ENCODE results near the gene ANKRD40CL. TPM values are rescaled to one million over a fixed set of nuclear protein-coding genes. Genes with fewer than 3 reads are reported as not detected.

Gene ANKRD40CL
- polyA plus RNA-seq, 4 donors = 39.0 to 298 (median 149) TPM

DNA sequence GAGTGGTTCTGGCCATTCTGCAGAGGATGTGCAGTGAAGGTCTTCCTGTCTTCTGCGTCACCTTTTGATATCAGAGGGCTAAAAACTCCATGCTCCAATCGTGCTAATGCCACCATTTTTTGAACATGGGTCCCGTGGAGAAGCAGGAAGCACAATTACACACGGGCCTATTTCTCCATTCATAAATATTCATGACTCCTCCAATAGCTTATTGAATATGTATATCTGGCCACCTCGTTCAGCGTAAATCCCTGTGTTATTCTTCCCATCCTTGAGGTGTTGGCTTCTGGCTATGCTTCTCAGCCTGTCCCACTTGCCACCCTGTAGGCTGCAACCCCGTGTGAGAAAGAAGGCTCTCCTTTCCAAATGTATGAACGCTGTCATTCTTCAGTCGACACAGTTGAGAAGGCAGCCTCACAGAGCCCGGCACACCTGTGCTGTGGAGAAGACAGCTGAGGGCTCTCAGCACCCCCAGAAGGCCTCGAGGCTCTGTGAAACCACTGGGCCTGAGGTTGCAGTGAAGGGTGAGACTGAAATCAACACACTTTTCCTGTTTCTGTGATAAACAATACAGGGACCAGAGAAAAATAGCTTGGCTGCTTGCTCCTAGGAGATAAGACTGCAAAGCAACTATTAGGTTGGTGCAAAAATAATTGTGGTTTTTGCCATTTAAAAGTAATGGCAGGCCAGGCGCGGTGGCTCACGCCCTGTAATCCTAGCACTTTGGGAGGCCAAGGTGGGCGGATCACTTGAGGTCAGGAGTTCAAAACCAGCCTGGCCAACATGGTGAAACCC, 4.9 kb upstream of the ANKRD40CL start:
- H3K27me3 ChIP-seq (ENCODE audit: control insufficient read depth in 3 of 3, insufficient read depth in 3 of 3, low read length in 3 of 3) = no peaks in the 10 kb centered on the region
- 69 to 76% (median 71%) methylated on average over 15 of the region's 15 CpGs for WGBS, 3 donors
- H3K36me3 ChIP-seq (ENCODE audit: control insufficient read depth in 3 of 3, insufficient read depth in 2 of 3, low read depth in 1 of 3, low read length in 3 of 3) = no peaks in the 10 kb centered on the region
- DNase-seq (no peak), FAIRE-seq (no peak)
- no peak overlapping the region for H3K4me3 ChIP-seq (ENCODE audit: low read depth in 1 of 3, low read length in 3 of 3)
- H3K27ac ChIP-seq (ENCODE audit: low read depth in 1 of 3, low read length in 2 of 3) = no peak overlapping the region
- H3K4me1 ChIP-seq (ENCODE audit: control insufficient read depth in 3 of 3, insufficient read depth in 2 of 3, low read depth in 1 of 3, low read length in 2 of 3) = peaks cover 0 to 19% (median 3%) of the 10 kb centered on the region in 3 donors
- no peaks in the 10 kb centered on the region for H3K9me3 ChIP-seq (ENCODE audit: control insufficient read depth in 2 of 2, insufficient read depth in 1 of 2, low read depth in 1 of 2, low read length in 1 of 2)

DNA sequence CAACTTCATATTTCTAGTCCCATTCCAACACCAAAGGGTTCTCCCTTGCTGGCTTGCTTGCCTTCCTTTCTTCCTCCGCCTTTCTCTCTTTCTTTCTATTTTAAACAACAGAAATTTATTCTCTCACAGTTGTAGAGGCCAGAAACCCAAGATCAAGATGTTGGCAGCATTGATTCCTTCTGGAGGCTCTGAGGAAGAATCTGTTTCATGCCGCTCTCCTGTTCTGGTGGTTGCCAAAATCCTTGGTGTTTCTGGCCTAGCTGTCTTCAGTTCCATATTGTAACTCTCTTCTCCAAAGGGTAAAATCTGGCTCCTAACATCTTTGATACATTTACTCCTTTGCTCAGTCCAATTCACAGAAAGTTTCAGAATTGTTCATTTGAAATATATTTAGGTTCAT, 3.0 kb upstream of the ANKRD40CL start:
- no peak for FAIRE-seq
- no peak overlapping the region for H3K4me3 ChIP-seq (ENCODE audit: low read depth in 1 of 3, low read length in 3 of 3)
- DNase-seq = no peak

DNA sequence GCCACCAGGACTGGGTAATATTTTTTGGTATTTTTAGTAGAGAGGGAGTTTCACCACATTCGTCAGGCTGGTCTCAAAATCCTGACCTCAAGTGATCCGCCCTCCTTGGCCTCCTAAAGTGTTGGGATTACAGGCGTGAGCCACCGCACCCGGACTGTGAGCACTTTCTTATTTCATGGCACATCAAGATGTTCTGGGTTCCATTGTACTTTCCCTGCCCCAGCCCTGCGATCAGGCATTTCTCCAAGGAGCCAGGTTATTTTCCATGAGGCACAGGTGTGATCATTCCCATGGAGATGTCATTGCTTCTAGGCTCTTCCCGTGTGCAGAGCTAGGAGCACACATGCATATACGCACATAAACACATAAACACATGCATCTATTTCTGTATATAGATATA, 2.6 kb upstream of the ANKRD40CL start:
- Histone ChIP-seq H3K27ac (ENCODE audit: low read depth in 1 of 3, low read length in 2 of 3) (no peak overlapping the region), H3K27me3 (ENCODE audit: control insufficient read depth in 3 of 3, insufficient read depth in 3 of 3, low read length in 3 of 3) (no peaks in the 10 kb centered on the region), H3K4me1 (ENCODE audit: control insufficient read depth in 3 of 3, insufficient read depth in 2 of 3, low read depth in 1 of 3, low read length in 2 of 3) (peaks cover 0 to 42% (median 3%) of the 10 kb centered on the region in 3 donors), H3K36me3 (ENCODE audit: control insufficient read depth in 3 of 3, insufficient read depth in 2 of 3, low read depth in 1 of 3, low read length in 3 of 3) (no peaks in the 10 kb centered on the region), H3K9me3 (ENCODE audit: control insufficient read depth in 2 of 2, insufficient read depth in 1 of 2, low read depth in 1 of 2, low read length in 1 of 2) (no peaks in the 10 kb centered on the region), H3K4me3 (ENCODE audit: low read depth in 1 of 3, low read length in 3 of 3) (no peak overlapping the region)
- whole genome bisulfite sequencing, 3 donors = 81 to 89% (median 88%) methylated on average over 8 of the region's 8 CpGs
- DNase-seq = no peak
- FAIRE-seq = no peak

More for the DNA sequence above, 3.0 kb upstream of the ANKRD40CL start:
- Histone ChIP-seq H3K36me3 (ENCODE audit: control insufficient read depth in 3 of 3, insufficient read depth in 2 of 3, low read depth in 1 of 3, low read length in 3 of 3) (no peaks in the 10 kb centered on the region), H3K27ac (ENCODE audit: low read depth in 1 of 3, low read length in 2 of 3) (no peak overlapping the region), H3K9me3 (ENCODE audit: control insufficient read depth in 2 of 2, insufficient read depth in 1 of 2, low read depth in 1 of 2, low read length in 1 of 2) (no peaks in the 10 kb centered on the region), H3K27me3 (ENCODE audit: control insufficient read depth in 3 of 3, insufficient read depth in 3 of 3, low read length in 3 of 3) (no peaks in the 10 kb centered on the region), H3K4me1 (ENCODE audit: control insufficient read depth in 3 of 3, insufficient read depth in 2 of 3, low read depth in 1 of 3, low read length in 2 of 3) (peaks cover 0 to 37% (median 3%) of the 10 kb centered on the region in 3 donors)
- WGBS, 3 donors = 90 to 96% (median 92%) methylated on average over 2 of the region's 2 CpGs

DNA sequence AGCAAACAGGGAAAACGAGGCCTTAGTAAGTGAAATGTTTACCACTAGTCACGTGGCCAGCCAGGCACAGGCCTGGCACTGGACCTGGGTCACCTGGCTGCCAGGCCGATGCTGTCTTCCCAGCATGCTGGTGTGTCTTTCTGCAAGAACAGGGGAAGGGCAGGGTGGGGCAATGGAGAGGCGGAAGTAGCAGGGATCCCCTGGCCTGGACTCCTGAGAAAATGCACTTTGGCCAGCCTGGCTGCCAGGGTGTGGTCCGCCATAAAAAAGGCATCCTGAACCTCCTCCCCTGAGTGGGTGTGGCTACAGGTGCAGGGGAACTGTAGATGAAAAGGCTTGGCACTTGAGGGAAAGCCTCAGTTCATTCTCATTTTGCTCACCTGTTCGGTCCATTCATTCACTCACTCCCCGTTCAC, 1.0 kb upstream of the ANKRD40CL start:
- DNase-seq (peak; percentile 98 to 100), FAIRE-seq (no peak)
- peak overlapping the region; percentile 38 to 97 (median 96) for H3K27ac ChIP-seq (ENCODE audit: low read depth in 1 of 3, low read length in 2 of 3)
- no peak overlapping the region for H3K4me3 ChIP-seq (ENCODE audit: low read depth in 1 of 3, low read length in 3 of 3)
- H3K4me1 ChIP-seq (ENCODE audit: control insufficient read depth in 3 of 3, insufficient read depth in 2 of 3, low read depth in 1 of 3, low read length in 2 of 3) = peaks cover 0 to 57% (median 3%) of the 10 kb centered on the region in 3 donors
- H3K27me3 ChIP-seq (ENCODE audit: control insufficient read depth in 3 of 3, insufficient read depth in 3 of 3, low read length in 3 of 3) = no peaks in the 10 kb centered on the region
- H3K9me3 ChIP-seq (ENCODE audit: control insufficient read depth in 2 of 2, insufficient read depth in 1 of 2, low read depth in 1 of 2, low read length in 1 of 2) = no peaks in the 10 kb centered on the region
- H3K36me3 ChIP-seq (ENCODE audit: control insufficient read depth in 3 of 3, insufficient read depth in 2 of 3, low read depth in 1 of 3, low read length in 3 of 3) = no peaks in the 10 kb centered on the region
- 16 to 62% (median 30%) methylated on average over 7 of the region's 7 CpGs for WGBS, 3 donors

DNA sequence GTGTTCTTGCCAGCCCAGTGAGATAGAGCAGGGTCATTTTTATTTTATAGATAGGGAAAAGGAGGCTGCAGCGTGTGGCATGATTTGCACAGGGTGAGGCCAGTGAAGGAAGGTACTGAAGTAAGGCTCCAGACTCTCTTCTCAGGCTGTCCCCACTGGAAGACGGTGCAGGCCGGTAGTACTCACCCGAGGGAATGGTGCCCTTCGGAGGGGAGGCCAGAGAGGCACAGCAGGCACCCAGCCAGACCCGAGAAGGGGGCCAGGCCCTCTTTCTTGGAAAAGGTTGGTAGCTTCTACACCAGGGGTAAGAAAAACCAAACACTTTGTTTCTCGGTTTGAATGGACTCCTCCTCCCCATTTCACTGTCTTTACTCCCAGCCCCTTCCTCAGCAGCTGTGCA, 288 bp downstream of the ANKRD40CL start:
- Histone ChIP-seq H3K9me3 (ENCODE audit: control insufficient read depth in 2 of 2, insufficient read depth in 1 of 2, low read depth in 1 of 2, low read length in 1 of 2) (no peaks in the 10 kb centered on the region), H3K27me3 (ENCODE audit: control insufficient read depth in 3 of 3, insufficient read depth in 3 of 3, low read length in 3 of 3) (no peaks in the 10 kb centered on the region), H3K36me3 (ENCODE audit: control insufficient read depth in 3 of 3, insufficient read depth in 2 of 3, low read depth in 1 of 3, low read length in 3 of 3) (peaks cover 0 to 7% (median 2%) of the 10 kb centered on the region in 3 donors), H3K27ac (ENCODE audit: low read depth in 1 of 3, low read length in 2 of 3) (peak overlapping the region; percentile 91 to 97 (median 96)), H3K4me1 (ENCODE audit: control insufficient read depth in 3 of 3, insufficient read depth in 2 of 3, low read depth in 1 of 3, low read length in 2 of 3) (peaks cover 0 to 65% (median 3%) of the 10 kb centered on the region in 3 donors), H3K4me3 (ENCODE audit: low read depth in 1 of 3, low read length in 3 of 3) (peak overlapping the region in 2 of 3 donors; percentile 36 to 61)
- 14 to 62% (median 26%) methylated on average over 7 of the region's 7 CpGs for WGBS, 3 donors
- DNase-seq = no peak
- FAIRE-seq = no peak

DNA sequence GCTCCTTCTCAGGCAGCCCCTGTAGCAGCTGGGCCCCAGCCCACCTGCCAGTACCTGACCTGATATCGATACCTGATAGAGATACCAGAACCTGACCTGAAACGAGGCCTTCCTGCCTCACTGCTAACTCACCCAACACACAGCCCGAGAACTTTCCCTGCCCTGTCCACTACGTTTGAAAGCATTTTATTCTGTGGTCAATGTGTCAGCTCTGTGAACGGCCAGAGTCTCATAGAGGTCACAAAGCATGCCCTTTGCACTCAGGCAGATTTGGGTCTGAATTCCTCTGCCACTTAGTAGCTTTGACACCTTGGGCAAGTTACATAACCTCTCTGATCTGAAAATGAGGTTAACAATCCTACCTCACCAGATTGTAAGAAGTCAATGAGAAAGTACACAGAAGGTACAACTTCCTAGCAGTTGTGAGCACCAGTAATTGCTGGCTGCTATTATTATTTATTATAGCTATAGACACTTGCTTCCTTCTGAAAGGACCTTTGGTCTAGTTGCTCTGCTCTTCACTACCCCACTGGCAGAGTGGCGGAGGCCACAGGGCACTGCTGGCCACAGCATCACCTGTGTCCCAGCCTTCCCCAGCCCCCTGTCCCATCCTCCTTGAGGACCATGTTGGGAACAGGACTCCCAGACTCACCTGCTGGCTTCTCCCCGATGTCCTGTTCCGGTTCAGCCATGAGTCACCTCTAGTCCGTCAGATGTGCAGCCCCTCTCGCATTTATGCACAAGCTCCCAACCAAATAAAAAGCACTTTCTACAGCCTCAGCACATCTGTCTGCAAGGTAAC, 895 bp downstream of the ANKRD40CL start:
- no peaks in the 10 kb centered on the region for H3K9me3 ChIP-seq (ENCODE audit: control insufficient read depth in 2 of 2, insufficient read depth in 1 of 2, low read depth in 1 of 2, low read length in 1 of 2)
- 19 to 59% (median 30%) methylated on average over 10 of the region's 10 CpGs for WGBS, 3 donors
- DNase-seq (peak; percentile 73 to 82), FAIRE-seq (no peak)
- H3K4me3 ChIP-seq (ENCODE audit: low read depth in 1 of 3, low read length in 3 of 3) = peak overlapping the region in 2 of 3 donors; percentile 36 to 61
- peak overlapping the region; percentile 91 to 97 (median 96) for H3K27ac ChIP-seq (ENCODE audit: low read depth in 1 of 3, low read length in 2 of 3)
- H3K27me3 ChIP-seq (ENCODE audit: control insufficient read depth in 3 of 3, insufficient read depth in 3 of 3, low read length in 3 of 3) = no peaks in the 10 kb centered on the region
- peaks cover 0 to 12% (median 2%) of the 10 kb centered on the region in 3 donors for H3K36me3 ChIP-seq (ENCODE audit: control insufficient read depth in 3 of 3, insufficient read depth in 2 of 3, low read depth in 1 of 3, low read length in 3 of 3)
- peaks cover 0 to 65% (median 3%) of the 10 kb centered on the region in 3 donors for H3K4me1 ChIP-seq (ENCODE audit: control insufficient read depth in 3 of 3, insufficient read depth in 2 of 3, low read depth in 1 of 3, low read length in 2 of 3)

DNA sequence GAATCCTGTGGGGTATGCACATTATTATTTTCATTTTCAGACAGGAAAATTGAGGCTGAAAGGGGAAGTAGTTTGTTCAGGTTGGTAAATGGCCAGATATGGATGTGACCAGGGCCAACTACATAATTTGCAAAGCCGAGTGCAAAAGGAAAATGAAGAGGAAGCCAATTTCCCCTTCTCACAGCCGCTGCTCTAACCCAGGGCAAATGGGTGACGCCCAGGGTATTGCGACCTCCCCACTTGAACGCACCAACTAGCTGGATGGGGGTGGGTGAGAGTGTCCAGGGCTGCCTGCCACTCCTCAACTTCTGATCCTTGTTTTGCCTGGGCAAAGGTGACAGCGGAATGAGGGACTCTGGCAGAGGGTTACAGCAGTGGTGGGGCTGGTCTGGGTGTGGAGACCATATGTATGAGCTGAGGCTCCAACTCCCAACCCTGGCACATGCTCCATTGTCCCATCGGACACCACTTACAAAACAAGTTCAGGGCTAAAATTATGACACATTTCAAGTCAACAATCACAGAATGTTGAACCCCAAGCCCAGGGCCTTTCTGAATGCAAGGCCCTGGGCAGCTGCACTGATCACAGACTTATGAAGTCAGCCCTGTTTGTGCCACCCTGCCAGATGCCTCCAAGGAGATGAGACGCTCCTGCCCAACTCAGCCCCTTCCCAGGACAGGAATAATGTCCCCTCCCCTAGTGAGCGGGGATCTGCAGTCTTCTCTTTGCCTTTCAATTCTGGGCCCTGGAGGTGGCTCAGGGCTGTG, 1.7 kb downstream of the ANKRD40CL start:
- WGBS, 3 donors = 11 to 34% (median 25%) methylated on average over 9 of the region's 9 CpGs
- peak; percentile 67 to 88 for DNase-seq

DNA sequence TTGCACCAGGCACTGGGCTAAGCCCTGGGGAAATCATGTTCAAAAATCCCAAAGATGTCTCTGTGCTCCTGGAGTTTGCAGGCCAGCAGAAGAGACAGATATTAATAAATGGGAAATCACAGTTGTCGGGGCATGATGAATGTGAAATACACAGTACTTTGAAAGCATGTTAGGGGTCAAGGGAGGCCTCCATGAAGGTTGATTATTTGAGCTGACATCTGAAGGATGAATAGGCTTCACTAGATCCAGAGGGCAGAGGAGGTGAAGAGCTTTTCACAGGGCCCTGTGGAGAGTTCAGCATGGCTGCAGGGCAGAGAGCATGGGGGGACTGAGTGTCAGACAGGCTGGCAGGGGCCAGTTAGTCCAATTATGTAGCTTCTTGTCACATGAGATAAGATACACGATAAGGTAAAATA, 2.6 kb downstream of the ANKRD40CL start:
- H3K4me1 ChIP-seq (ENCODE audit: control insufficient read depth in 3 of 3, insufficient read depth in 2 of 3, low read depth in 1 of 3, low read length in 2 of 3) = peaks cover 0 to 65% (median 3%) of the 10 kb centered on the region in 3 donors
- peaks cover 0 to 16% (median 2%) of the 10 kb centered on the region in 3 donors for H3K36me3 ChIP-seq (ENCODE audit: control insufficient read depth in 3 of 3, insufficient read depth in 2 of 3, low read depth in 1 of 3, low read length in 3 of 3)
- FAIRE-seq (no peak), DNase-seq (no peak)
- 30 to 59% (median 52%) methylated on average over 2 of the region's 2 CpGs for WGBS, 3 donors
- H3K9me3 ChIP-seq (ENCODE audit: control insufficient read depth in 2 of 2, insufficient read depth in 1 of 2, low read depth in 1 of 2, low read length in 1 of 2) = no peaks in the 10 kb centered on the region
- H3K27ac ChIP-seq (ENCODE audit: low read depth in 1 of 3, low read length in 2 of 3) = peak overlapping the region in 1 of 3 donors; percentile 96
- H3K27me3 ChIP-seq (ENCODE audit: control insufficient read depth in 3 of 3, insufficient read depth in 3 of 3, low read length in 3 of 3) = no peaks in the 10 kb centered on the region
- peak overlapping the region in 1 of 3 donors; percentile 61 for H3K4me3 ChIP-seq (ENCODE audit: low read depth in 1 of 3, low read length in 3 of 3)

More for the DNA sequence above, 1.7 kb downstream of the ANKRD40CL start:
- peak overlapping the region in 2 of 3 donors; percentile 36 to 61 for H3K4me3 ChIP-seq (ENCODE audit: low read depth in 1 of 3, low read length in 3 of 3)
- FAIRE-seq = no peak
- peaks cover 0 to 65% (median 3%) of the 10 kb centered on the region in 3 donors for H3K4me1 ChIP-seq (ENCODE audit: control insufficient read depth in 3 of 3, insufficient read depth in 2 of 3, low read depth in 1 of 3, low read length in 2 of 3)
- no peaks in the 10 kb centered on the region for H3K9me3 ChIP-seq (ENCODE audit: control insufficient read depth in 2 of 2, insufficient read depth in 1 of 2, low read depth in 1 of 2, low read length in 1 of 2)
- no peaks in the 10 kb centered on the region for H3K27me3 ChIP-seq (ENCODE audit: control insufficient read depth in 3 of 3, insufficient read depth in 3 of 3, low read length in 3 of 3)
- peak overlapping the region; percentile 91 to 97 (median 96) for H3K27ac ChIP-seq (ENCODE audit: low read depth in 1 of 3, low read length in 2 of 3)
- H3K36me3 ChIP-seq (ENCODE audit: control insufficient read depth in 3 of 3, insufficient read depth in 2 of 3, low read depth in 1 of 3, low read length in 3 of 3) = peaks cover 0 to 16% (median 2%) of the 10 kb centered on the region in 3 donors
